Transverse colon (tissue), 3 donors: ENCODE measurements around the gene C14orf180.

ENCODE experiments used
- CTCF ChIP-seq, 5 experiments: fragments of 200-600 bp in 3 of 5; fragments of 450-650 bp in 2 of 5; sonication (generic) in 3 of 5; IDR thresholded peaks; 1 replicate in 2 of 5; 2 replicates in 3 of 5; pipeline ENCODE4 v1.5.1; 2016 to 2017; ENCODE audit warnings: antibody characterized with exemption in 5 of 5, inconsistent platforms in 3 of 5, mild to moderate bottlenecking in 2 of 5, moderate library complexity in 1 of 5
- EP300 ChIP-seq: sonication (generic); formaldehyde crosslinking; IDR thresholded peaks from one replicate; pipeline ENCODE4 v1.6.1; 2017; ENCODE audit warnings: antibody characterized with exemption, low read depth

- TF ChIP-seq EP300 (no peak), CTCF (IDR thresholded peaks at IDR 0.05) (no peak)
These were observed 7.4 kb upstream of the C14orf180 start for GRCh38 chr14:104572024-104572626.
